ENCODE data around the gene GLRX2.

DNA sequence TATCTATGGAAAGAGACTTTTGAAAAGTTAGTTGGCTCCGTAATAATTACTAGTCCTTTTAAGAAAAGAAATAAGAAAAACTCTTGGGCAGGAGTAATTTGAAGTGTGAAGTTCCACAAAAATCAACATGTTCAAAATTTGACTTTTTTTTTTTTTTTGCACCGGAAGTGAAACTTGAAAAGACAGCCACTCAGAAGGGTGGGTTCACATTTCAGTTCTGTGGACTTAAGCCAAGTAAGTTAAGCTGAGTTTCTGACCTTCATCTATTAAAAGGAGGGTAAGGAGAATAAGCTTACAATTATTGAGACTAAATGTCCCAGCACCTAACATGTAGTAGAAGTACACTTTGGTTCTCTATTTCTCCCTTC, 34.8 kb downstream of the GLRX2 start:
- TF ChIP-seq CTCF (IDR thresholded peaks at IDR 0.05) (no peak), POLR2A (IDR thresholded peaks at IDR 0.05) (no peak)
